IPS-20b (cell line): ENCODE results near the gene NFASC.

Source experiments
- H3K27ac ChIP-seq: one replicate; pipeline ENCODE4 v1.5.1; 2013; ENCODE audit warnings: low read length
- H3K27me3 ChIP-seq: 2 replicates; pipeline ENCODE4 v1.6.1; 2013; ENCODE audit warnings: mild to moderate bottlenecking, low read length, inconsistent platforms; ENCODE audit not compliant: insufficient read depth
- H3K36me3 ChIP-seq: 2 replicates; pipeline ENCODE4 v1.6.1; 2013; ENCODE audit warnings: low read depth, mild to moderate bottlenecking, inconsistent platforms, low read length, moderate library complexity; ENCODE audit not compliant: insufficient read depth
- H3K4me1 ChIP-seq: 2 replicates; pipeline ENCODE4 v1.6.1; 2013; ENCODE audit warnings: mild to moderate bottlenecking, control low read depth, inconsistent platforms, low read length, moderate library complexity; ENCODE audit not compliant: insufficient read depth
- H3K4me3 ChIP-seq: 2 replicates; pipeline ENCODE4 v1.5.1; 2013; ENCODE audit warnings: mild to moderate bottlenecking, low read length, inconsistent platforms
- H3K9ac ChIP-seq: 2 replicates; pipeline ENCODE4 v1.6.1; 2013; ENCODE audit warnings: low read depth, mild to moderate bottlenecking, inconsistent platforms, low read length, moderate library complexity
- H3K9me3 ChIP-seq: 2 replicates; pipeline ENCODE4 v1.6.1; 2013; ENCODE audit warnings: mild to moderate bottlenecking, low read depth, low read length, inconsistent platforms; ENCODE audit not compliant: insufficient read depth

Gene NFASC

GRCh38 chr1:205062319-205062718 lies 191.7 kb downstream of the NFASC start:
- Histone ChIP-seq H3K9me3 (no peaks in the 10 kb centered on the region), H3K27me3 (no peaks in the 10 kb centered on the region), H3K4me3 (no peak overlapping the region), H3K36me3 (no peaks in the 10 kb centered on the region), H3K4me1 (no peaks in the 10 kb centered on the region; the same call in 1 of the 2 replicates), H3K27ac (no peak overlapping the region), H3K9ac (no peak overlapping the region)

GRCh38 chr1:205062895-205063294 lies 192.2 kb downstream of the NFASC start:
- H3K36me3 ChIP-seq = no peaks in the 10 kb centered on the region
- no peaks in the 10 kb centered on the region for H3K27me3 ChIP-seq
- no peaks in the 10 kb centered on the region; the same call in 1 of the 2 replicates for H3K4me1 ChIP-seq
- H3K27ac ChIP-seq = no peak overlapping the region
- H3K9me3 ChIP-seq = no peaks in the 10 kb centered on the region
- no peak overlapping the region for H3K4me3 ChIP-seq
- H3K9ac ChIP-seq = no peak overlapping the region

- no peaks in the 10 kb centered on the region for H3K36me3 ChIP-seq
- no peaks in the 10 kb centered on the region for H3K27me3 ChIP-seq
- no peaks in the 10 kb centered on the region; the same call in 1 of the 2 replicates for H3K4me1 ChIP-seq
- no peak overlapping the region for H3K27ac ChIP-seq
- no peaks in the 10 kb centered on the region for H3K9me3 ChIP-seq
- no peak overlapping the region for H3K9ac ChIP-seq
- H3K4me3 ChIP-seq = no peak overlapping the region
Observed at GRCh38 chr1:205064301-205064700, 193.6 kb downstream of the NFASC start.

- no peaks in the 10 kb centered on the region for H3K36me3 ChIP-seq
- H3K9ac ChIP-seq = no peak overlapping the region
- no peaks in the 10 kb centered on the region for H3K27me3 ChIP-seq
- H3K4me3 ChIP-seq = no peak overlapping the region
- no peaks in the 10 kb centered on the region for H3K9me3 ChIP-seq
- no peak overlapping the region for H3K27ac ChIP-seq
- no peaks in the 10 kb centered on the region; the same call in 1 of the 2 replicates for H3K4me1 ChIP-seq
Observed at GRCh38 chr1:205064741-205065316, 194.2 kb downstream of the NFASC start.

- H3K4me1 ChIP-seq = no peaks in the 10 kb centered on the region; the same call in 1 of the 2 replicates
- no peak overlapping the region for H3K9ac ChIP-seq
- H3K4me3 ChIP-seq = no peak overlapping the region
- H3K9me3 ChIP-seq = no peaks in the 10 kb centered on the region
- no peaks in the 10 kb centered on the region for H3K27me3 ChIP-seq
- no peak overlapping the region for H3K27ac ChIP-seq
- no peaks in the 10 kb centered on the region for H3K36me3 ChIP-seq
Observed at GRCh38 chr1:205065666-205066065, 195.0 kb downstream of the NFASC start.

GRCh38 chr1:205066141-205066818 lies 195.6 kb downstream of the NFASC start:
- H3K4me1 ChIP-seq = no peaks in the 10 kb centered on the region; the same call in 1 of the 2 replicates
- no peaks in the 10 kb centered on the region for H3K36me3 ChIP-seq
- H3K27me3 ChIP-seq = no peaks in the 10 kb centered on the region
- H3K27ac ChIP-seq = no peak overlapping the region
- no peaks in the 10 kb centered on the region for H3K9me3 ChIP-seq
- H3K4me3 ChIP-seq = no peak overlapping the region
- no peak overlapping the region for H3K9ac ChIP-seq

- no peak overlapping the region for H3K4me3 ChIP-seq
- H3K9ac ChIP-seq = no peak overlapping the region
- no peaks in the 10 kb centered on the region for H3K4me1 ChIP-seq
- no peak overlapping the region for H3K27ac ChIP-seq
- no peaks in the 10 kb centered on the region for H3K36me3 ChIP-seq
- no peaks in the 10 kb centered on the region for H3K27me3 ChIP-seq
- H3K9me3 ChIP-seq = no peaks in the 10 kb centered on the region
Observed at GRCh38 chr1:205067031-205067430, 196.4 kb downstream of the NFASC start.

GRCh38 chr1:205068001-205068400 lies 197.3 kb downstream of the NFASC start:
- H3K36me3 ChIP-seq = no peaks in the 10 kb centered on the region
- no peaks in the 10 kb centered on the region for H3K27me3 ChIP-seq
- H3K9me3 ChIP-seq = no peaks in the 10 kb centered on the region
- no peak overlapping the region for H3K27ac ChIP-seq
- no peak overlapping the region for H3K9ac ChIP-seq
- H3K4me3 ChIP-seq = no peak overlapping the region
- no peaks in the 10 kb centered on the region for H3K4me1 ChIP-seq

GRCh38 chr1:205068457-205069040 lies 197.9 kb downstream of the NFASC start:
- H3K9me3 ChIP-seq = no peaks in the 10 kb centered on the region
- H3K4me3 ChIP-seq = no peak overlapping the region
- no peak overlapping the region for H3K9ac ChIP-seq
- no peaks in the 10 kb centered on the region for H3K27me3 ChIP-seq
- H3K4me1 ChIP-seq = no peaks in the 10 kb centered on the region
- H3K27ac ChIP-seq = no peak overlapping the region
- no peaks in the 10 kb centered on the region for H3K36me3 ChIP-seq

GRCh38 chr1:205069371-205070125 lies 198.9 kb downstream of the NFASC start:
- H3K9ac ChIP-seq = no peak overlapping the region
- no peaks in the 10 kb centered on the region for H3K36me3 ChIP-seq
- no peaks in the 10 kb centered on the region for H3K27me3 ChIP-seq
- no peaks in the 10 kb centered on the region for H3K9me3 ChIP-seq
- H3K4me1 ChIP-seq = no peaks in the 10 kb centered on the region
- H3K4me3 ChIP-seq = no peak overlapping the region
- H3K27ac ChIP-seq = no peak overlapping the region

- H3K4me3 ChIP-seq = no peak overlapping the region
- no peaks in the 10 kb centered on the region for H3K36me3 ChIP-seq
- H3K9me3 ChIP-seq = no peaks in the 10 kb centered on the region
- no peak overlapping the region for H3K9ac ChIP-seq
- H3K27me3 ChIP-seq = no peaks in the 10 kb centered on the region
- no peak overlapping the region for H3K27ac ChIP-seq
- H3K4me1 ChIP-seq = no peaks in the 10 kb centered on the region
Observed at GRCh38 chr1:205071028-205071409, 200.4 kb downstream of the NFASC start.
